Right renal pelvis (tissue), 4 donors: ENCODE results near the gene HCFC1R1. TPM values are rescaled to one million over a fixed set of nuclear protein-coding genes. Genes with fewer than 3 reads are reported as not detected.
"Not testable (repeated sequence)": the region's sequence is repeated elsewhere in the genome, so short reads cannot be mapped to it uniquely, and the experiment has no call there.

Source experiments
- DNase-seq, 4 donors: peaks; one replicate each; pipeline ENCODE4 v3.0.0-alpha.2; 2013; ENCODE audit warnings: low read depth in 4 of 4, low spot score in 3 of 4, missing footprints in 1 of 4
- polyA plus RNA-seq, 4 donors: library from polyadenylated mRNA; unstranded; fragments of 120-200 nt; gene quantifications; one replicate each; pipeline ENCODE4 v1.2.1, GENCODE V29; 2013; ENCODE audit not compliant: insufficient read length in 4 of 4

The HCFC1R1 gene
- polyA plus RNA-seq, 4 donors, result 67.1 to 85.2 (median 71.3) TPM

- DNase-seq, result no peak
Observed at GRCh38 chr16:3057181-3058138, 33.7 kb upstream of the HCFC1R1 start.

DNA sequence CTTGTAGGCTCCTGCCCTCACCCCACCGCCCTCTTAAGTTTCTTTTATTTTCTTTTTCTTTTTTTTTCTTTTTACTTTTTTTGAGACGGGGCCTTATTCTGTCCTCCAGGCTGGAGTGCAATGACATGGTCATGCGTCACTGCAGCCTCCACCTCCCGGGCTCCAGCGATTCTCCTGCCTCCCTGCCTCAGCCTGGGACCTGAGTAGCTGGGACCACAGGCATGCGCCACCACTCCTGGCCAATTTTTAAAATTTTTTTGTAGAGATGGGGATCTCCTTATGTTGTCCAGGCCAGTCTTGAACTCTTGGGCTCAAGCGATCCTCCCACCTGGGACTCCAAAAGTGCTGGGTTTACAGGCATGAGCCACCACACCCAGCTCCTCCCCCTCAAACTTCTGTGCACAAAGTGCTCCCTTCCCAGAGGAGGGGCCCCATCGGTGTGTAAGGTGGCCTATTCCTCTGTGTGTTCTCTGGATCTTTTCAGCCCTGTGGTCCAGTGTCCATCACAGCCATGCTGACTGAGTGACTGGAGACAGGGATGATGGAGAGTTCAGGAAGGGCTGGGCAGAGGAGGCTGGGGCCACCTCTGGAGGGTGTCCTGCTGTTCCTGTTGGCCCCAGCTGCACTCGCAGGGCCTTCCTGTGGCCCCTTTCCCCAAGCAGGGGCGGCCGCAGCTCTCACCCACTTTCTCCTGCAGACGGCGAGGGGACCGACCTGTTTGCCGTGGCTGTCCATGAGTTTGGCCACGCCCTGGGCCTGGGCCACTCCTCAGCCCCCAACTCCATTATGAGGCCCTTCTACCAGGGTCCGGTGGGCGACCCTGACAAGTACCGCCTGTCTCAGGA, 32.8 kb upstream of the HCFC1R1 start:
- DNase-seq, result no peak

DNA sequence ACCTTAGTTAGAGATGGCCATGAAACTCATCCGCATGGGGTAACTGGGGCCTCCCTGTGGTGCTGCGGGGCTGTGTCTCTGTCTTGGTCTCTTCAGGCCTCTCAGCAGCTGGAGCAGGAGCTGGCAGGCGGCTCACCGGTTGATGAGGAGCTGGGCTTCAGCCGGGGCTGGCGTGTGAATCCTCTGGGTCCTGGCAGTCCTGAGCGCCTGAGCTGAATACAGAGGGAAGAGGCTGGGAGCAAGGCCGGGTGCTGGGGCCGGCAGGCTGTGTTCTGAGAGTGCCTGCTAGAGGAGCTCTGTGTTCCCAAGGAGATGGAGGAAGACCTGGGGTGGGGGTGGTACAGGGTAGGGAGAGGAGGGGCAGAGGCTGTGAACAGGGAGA, 32.0 kb upstream of the HCFC1R1 start:
- not testable (repeated sequence) for DNase-seq

DNA sequence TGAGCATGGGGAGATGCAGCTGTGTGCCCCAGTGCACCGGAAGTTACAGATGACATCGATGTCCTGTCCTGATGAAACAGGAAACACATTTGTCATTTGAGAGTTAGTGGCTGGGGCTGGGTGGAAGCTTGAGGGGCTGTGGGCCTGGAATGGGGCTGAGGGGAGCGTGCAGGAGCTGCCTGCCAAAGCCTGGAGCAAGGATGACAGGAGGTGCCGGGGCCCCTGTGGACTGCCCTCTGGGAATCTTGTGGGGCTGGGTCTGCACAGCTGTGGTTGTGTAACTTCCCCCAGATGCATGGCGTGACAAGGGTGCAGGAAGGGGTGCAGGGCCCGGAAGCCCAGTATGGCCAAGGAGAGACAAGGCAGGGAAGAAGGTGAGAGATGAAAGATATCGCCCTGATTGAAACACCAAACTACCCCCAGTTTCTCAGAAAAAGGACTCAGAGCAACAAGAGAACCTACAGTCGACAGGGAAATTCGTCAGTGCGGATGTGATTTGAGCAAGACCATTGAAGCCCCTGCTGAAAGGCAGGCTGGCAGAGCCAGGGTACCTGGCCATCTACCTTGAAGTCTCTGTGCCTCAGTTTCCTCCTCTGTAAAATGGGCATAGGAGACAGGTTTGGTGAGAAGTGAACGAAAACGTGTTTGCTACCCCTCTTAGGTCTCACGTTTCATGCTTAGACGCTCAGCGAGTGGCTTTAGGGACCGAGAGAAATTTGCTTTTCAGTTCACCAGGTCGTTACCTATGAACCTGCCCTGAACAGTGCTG, 31.4 kb upstream of the HCFC1R1 start:
- no peak for DNase-seq

- DNase-seq, result not testable (repeated sequence)
Observed at GRCh38 chr16:3053330-3053710, 29.6 kb upstream of the HCFC1R1 start.

DNA sequence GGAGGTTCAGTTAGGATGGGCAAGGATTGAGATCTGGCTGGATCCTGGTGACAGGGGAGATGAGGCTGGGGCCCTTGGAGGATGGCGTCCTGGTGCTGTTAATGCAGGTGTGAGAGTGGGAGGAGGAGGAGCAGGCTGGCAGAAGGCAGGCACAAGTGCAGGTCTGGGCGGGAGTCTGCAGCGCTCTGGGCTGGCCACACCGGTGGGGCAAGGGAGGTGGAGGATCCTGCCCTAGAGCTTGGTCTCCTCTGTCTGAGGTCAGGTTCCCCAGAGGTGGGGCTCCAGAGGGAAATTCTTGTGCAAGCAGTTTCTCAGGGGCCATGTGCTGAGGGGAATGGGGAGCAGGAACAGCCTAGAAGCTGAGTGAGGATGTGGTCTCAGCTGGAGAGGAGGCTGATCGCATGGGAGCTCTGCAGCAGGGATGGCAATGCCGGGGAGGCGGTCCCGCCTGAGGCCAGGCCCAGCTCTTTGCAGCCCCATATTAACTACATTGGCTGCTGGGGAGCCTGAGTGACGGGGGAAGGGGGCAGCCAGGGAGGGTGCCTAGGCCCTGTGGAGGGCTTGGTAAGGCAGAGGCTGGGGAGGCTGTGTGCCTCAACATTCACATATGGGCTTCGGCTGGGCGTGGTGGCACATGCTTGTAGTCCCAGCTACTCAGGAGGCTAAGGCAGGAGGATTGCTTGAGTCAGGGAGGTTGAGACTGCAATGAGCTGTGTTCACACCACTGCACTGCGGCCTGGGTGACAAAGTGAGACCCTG, 29.0 kb upstream of the HCFC1R1 start:
- DNase-seq, result not testable (repeated sequence)

- DNase-seq, result no peak
Observed at GRCh38 chr16:3051494-3051893, 27.8 kb upstream of the HCFC1R1 start.

- DNase-seq, result no peak
Observed at GRCh38 chr16:3051009-3051408, 27.3 kb upstream of the HCFC1R1 start.

- no peak for DNase-seq
Observed at GRCh38 chr16:3050487-3050886, 26.7 kb upstream of the HCFC1R1 start.

DNA sequence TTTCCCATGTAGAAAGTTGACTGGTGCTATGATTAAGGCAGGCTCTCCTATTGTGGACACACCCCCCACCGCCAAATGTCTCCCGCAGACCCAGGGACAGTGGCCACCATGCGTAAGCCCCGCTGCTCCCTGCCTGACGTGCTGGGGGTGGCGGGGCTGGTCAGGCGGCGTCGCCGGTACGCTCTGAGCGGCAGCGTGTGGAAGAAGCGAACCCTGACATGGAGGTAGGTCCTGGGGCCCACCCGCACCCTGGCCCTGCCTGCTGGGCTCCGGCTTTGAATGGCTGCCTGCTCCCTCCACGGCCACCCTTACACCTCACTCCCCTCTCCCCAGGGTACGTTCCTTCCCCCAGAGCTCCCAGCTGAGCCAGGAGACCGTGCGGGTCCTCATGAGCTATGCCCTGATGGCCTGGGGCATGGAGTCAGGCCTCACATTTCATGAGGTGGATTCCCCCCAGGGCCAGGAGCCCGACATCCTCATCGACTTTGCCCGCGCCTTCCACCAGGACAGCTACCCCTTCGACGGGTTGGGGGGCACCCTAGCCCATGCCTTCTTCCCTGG, 26.3 kb upstream of the HCFC1R1 start:
- DNase-seq, result no peak

DNA sequence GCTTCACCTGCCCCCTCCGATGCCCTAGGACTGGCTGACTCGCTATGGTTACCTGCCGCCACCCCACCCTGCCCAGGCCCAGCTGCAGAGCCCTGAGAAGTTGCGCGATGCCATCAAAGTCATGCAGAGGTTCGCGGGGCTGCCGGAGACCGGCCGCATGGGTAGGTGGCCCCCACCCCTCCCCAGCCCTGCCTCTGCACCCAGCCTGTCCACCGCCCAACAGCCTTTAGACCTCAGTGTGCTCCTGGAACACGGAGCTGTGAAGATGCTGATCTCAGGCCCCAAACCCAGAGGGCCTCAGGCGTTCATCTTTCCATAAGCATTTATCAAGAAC, 23.6 kb upstream of the HCFC1R1 start:
- no peak for DNase-seq

- DNase-seq, result no peak
Observed at GRCh38 chr16:3046641-3047386, 23.1 kb upstream of the HCFC1R1 start.

DNA sequence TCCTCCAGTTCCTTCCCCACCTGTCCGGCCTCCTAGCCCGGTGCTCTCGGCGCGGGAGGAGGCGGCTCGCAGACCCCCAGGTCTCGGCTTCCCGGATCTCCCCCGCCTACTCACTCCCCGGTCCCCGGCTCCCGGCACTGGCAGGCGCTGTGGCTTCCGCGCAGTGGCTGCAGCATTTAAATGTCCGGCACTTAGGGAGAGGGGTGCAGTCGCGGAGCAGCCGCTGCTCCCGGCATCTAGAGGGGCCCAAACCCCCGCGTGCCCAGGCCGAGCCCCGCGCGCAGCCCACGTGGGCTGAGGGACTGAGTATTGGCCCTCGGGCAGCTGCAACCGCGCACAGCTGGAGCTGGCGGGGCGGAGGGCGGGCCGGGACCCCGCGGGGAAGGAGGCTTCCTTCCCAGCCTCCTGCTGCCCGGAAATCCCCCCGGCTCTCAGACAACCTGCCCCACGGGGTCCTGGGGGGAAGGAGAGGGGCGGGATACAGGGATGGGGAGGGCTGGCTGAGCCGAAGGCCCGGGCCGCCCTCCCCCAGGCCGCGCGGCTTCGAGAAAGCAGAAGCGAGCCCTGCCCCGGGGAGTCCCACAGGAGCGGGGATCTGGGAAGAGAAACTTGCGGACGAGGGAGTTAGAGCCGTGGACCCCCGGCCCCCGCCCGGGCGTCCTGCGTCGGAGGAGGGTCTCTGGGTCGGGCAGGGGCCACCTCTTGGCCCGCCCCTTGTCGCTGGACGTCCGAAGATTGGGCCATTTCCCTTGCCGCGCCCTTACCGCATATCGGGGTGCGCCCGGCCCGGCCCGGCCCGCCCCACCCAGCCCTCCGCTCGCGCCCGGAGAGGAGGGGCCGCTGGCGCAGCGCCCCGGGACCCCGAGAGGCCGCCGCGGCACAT, 22.3 kb upstream of the HCFC1R1 start, which contains the start of gene MMP25:
Gene MMP25 (plus strand): TSS at position 804 of the 883 bp plus-strand sequence. CDS start 357 bp downstream, outside the sequence.
- no peak for DNase-seq

- no peak for DNase-seq
Observed at GRCh38 chr16:3044708-3045107, 21.0 kb upstream of the HCFC1R1 start.

DNA sequence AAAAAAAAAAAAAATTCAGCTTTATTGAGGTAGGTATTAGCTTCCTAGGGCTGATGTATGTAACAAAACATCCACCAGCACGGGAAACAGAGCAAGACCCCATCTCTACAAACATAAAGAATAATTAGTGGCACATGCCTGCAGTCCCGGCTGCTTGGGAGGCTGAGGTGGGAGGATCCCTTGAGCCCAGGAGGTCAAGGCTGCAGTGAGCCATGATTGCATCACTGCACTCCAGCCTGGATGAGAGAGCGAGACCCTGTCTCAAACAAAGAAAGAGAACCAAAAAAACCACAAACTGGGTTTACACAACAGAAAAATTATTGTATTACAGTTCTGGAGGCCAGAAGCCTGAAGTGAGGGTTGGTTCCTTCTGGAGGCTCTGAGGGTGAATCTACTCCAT, 18.6 kb upstream of the HCFC1R1 start:
- DNase-seq, result no peak

GRCh38 chr16:3038896-3039295, 15.2 kb upstream of the HCFC1R1 start:
- no peak for DNase-seq

DNA sequence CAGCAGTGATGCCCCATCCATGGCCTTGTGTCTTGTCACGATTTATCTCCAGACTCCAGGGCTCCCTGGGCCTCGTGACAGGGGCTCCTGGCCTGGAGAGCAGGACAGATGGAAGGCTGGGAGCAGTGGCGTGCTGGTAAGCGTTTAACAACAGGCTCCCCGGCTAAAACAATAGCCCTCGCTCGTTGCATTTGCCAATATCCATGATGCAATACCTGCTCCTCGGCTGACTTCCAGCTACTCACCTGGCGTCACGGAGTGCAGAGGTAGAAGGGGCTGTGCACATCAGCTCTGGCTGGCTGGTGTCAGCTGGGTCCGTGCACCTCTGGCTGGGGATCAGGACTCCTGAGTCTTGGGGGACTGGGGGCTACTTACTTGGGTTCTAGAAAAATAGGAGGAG, 14.5 kb upstream of the HCFC1R1 start:
- no peak for DNase-seq

DNA sequence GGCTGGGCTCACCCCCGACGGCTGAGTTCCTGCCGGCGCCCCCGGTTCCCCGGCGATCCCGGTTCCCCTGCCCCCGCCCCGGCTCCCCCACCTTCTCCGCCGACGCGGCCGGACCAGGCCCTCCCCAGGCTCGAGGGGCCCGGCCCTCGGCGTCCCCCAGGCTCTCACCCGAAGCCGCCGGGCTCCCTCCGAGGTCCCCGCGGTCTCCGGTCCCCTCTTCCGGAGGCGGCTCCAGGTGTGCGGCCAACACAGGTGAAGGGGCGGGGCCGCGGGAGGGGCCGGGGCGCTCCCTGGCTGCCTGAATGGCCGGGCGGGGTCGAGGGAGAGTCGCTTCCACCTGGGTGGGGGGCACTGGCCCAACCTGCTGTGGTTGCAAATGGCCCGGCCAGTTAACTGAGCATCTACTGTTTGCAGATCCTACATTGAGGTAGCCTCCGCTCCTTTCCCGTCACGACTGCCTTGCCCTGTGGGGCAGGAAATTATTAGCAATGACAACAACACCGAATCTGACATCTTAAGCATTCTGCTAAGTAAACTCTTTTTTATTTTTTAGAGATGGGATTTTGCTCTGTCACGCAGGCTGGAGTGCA, 13.1 kb upstream of the HCFC1R1 start, which contains the start of gene BICDL2:
Gene BICDL2 (minus strand): TSS at position 219 of the 590 bp plus-strand sequence. CDS start 1,448 bp downstream, outside the sequence.
- no peak for DNase-seq
